ENCODE results near the gene PRELP.

PRELP gene

GRCh38 chr1:203479646-203480045, 4.0 kb downstream of the PRELP start:
- DNase-seq, result no peak

DNA sequence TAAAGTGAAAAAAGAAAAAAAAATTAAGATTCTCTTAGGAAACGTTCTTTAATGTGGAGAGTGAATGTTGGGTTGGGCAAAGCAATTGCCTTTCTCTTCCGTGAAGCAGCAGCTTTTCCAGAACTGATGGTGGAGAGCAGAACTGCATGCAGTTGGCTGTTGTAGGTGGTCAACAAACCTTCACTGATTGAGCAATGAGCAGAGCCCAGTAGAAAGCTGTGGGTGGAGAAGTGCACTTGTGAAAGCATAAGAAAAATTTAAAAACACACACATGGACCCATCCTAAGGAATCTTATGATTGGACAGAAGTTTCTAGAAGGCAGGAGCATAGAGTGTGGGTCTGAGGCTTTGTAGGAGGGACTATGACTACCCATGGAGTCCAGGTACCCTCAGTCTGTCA, 4.5 kb downstream of the PRELP start:
- no peak for DNase-seq

DNA sequence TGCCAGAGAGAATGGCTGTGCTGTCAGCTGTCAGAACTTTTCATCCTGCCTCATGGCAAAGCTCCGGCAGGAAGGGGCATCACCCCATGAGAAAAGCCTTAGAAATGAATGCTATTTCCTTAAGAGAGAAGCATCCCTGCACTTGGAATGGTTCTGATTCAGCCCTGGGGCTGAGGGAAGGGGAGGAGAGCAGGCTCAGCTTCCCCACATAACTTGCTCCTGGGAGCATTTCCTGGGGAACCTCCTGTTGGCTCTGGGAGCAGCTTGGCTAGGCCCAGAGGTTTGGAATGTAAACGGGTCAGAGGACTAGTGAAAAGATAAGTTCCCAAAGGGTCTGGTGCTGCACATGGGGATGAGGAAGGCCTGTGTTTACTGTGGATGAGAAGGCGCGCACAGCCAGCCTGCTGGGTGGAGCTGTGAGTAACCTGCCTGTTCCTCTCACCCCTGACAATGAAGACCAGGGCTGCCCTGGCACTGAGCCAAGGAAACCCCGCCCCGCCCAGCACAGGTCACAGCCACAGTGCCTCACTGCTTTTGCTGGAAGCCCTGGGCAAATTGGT, 5.0 kb downstream of the PRELP start:
- DNase-seq, result peak; percentile 50

DNA sequence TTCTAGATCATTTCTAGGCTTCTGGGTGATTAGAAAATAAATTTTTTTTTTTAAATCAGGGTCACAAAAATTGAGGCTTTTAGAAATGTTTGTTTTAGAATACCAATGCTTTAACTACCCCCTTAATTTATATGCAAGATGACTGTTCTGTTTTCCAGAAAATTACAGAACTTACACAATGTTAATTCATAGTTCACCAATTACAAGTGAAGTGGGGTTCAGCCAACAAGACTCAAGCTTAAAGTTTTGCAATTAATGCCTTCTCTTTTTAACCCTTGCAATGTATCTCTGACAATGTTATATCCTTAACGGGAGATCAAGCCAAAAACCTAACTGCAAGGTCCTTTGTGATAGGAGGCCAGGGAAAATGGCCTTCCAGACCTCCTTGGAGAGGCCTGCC, 5.6 kb downstream of the PRELP start:
- DNase-seq, result no peak

- no peak for DNase-seq
These were observed 11.2 kb downstream of the PRELP start for GRCh38 chr1:203486618-203487370.

DNA sequence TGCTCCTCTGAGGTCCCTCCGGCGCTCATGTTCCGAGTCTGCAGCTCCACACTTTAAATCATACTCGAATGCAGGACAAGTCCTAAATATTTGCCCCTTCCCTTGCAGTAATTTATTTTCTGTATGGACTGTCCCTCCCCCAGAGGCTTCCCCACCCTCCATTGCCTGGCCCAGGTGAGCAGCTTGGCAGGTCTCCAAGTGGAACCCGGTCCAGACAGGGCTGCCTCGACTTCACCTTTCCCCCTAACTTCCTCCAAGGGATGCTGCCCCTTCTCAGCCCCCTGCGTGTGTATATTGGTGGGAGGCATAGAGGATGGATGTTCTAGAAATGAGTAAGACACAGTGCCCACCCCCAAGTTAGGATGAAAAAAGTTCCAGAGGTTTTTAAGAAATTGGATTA, 12.9 kb downstream of the PRELP start:
- DNase-seq, result no peak

- DNase-seq, result no peak
These were observed 15.0 kb downstream of the PRELP start for GRCh38 chr1:203490607-203491006.

DNA sequence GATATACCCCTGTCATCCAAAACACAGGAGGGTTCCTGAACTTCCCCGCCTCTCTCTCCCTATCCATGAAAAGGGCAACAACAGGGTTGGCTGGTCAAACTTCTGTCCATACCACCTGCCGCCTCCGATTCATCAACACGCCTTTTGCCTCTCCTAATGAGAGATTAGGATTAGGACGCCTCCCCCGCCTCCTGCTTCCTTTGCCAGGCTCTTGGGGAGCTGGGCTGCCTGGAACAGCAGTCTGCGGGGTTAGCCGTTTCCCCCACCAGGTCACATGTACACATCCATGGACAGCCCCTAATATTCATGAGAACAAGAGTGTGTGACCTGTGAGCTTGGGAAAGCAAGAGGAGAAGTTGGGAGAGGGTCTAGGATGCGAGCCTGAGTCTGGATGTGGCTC, 16.1 kb downstream of the PRELP start:
- DNase-seq, result no peak

GRCh38 chr1:203492082-203492747, 16.6 kb downstream of the PRELP start:
- DNase-seq, result no peak

DNA sequence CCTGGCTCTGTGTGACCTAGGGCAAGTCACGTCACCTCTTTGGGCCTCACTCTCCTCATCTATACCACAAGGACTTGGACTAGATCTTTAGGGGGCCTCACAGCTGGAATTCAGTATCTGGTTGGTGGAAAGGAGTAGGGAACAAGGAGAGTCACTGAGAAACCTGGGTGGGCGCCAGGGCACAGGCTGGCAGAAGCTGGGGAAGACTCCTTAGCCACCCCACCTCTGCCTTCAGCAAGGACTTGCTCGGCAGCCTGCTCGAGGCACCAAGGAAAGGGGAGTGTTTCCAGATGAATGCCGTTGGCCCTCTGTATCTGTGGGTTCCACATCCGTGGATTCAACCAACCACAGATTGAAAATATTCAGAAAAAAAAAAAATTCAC, 17.1 kb downstream of the PRELP start:
- no peak for DNase-seq

- DNase-seq, result no peak
These were observed 18.3 kb downstream of the PRELP start, which contains the start of gene OPTC for GRCh38 chr1:203493901-203494300. Gene OPTC, plus strand, starts transcription at chr1:203494153. Its CDS starts 1,853 bp downstream, at chr1:203496006.

- DNase-seq, result no peak
These were observed 20.2 kb downstream of the PRELP start for GRCh38 chr1:203495845-203496244.

DNA sequence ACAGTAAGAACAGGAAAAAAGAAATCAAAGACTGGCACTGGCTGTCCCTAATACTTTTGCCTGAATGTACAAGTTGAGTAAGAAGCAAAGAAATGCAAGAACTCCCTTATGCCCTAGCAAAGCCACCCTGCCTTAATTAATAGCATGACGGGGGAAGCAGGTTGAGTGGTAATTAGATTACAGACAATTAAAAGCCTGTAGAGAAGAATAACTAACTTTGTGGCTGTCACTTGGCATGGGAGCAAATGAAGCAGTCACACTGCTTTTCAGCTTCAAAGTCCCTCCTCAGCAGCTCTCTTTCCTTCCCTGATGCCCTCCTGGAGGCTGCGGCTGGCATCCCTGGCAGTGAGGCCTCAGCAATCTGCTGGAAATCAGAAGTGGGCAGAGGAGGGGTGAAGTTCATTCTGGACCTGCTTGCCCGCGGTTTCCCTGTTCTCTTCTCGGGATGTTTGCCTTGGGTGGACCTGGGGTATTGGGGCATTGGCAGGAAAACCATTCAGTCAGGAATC, 21.7 kb downstream of the PRELP start:
- no peak for DNase-seq

DNA sequence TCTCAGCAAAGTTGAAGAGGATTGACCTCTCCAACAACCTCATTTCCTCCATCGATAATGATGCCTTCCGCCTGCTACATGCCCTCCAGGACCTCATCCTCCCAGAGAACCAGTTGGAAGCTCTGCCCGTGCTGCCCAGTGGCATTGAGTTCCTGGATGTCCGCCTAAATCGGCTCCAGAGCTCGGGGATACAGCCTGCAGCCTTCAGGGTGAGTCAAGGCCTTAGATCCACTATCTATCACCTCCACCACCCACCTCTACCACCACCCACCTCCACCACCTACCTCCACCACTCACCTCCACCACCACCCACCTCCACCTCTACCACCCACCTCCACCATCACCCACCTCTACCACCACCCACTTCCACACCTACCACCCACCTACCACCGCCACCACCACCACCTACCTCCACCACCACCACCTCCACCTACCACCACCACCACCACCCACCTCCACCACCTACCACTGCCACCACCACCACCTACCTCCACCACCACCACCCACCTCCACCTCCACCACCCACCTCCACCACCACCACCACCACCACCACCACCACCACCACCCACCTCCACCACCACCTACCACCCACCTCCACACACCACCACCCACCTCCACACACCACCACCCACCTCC, 24.2 kb downstream of the PRELP start:
- no peak for DNase-seq

GRCh38 chr1:203500279-203500678, 24.7 kb downstream of the PRELP start:
- no peak for DNase-seq

- no peak for DNase-seq
These were observed 28.2 kb downstream of the PRELP start for GRCh38 chr1:203503836-203504235.

DNA sequence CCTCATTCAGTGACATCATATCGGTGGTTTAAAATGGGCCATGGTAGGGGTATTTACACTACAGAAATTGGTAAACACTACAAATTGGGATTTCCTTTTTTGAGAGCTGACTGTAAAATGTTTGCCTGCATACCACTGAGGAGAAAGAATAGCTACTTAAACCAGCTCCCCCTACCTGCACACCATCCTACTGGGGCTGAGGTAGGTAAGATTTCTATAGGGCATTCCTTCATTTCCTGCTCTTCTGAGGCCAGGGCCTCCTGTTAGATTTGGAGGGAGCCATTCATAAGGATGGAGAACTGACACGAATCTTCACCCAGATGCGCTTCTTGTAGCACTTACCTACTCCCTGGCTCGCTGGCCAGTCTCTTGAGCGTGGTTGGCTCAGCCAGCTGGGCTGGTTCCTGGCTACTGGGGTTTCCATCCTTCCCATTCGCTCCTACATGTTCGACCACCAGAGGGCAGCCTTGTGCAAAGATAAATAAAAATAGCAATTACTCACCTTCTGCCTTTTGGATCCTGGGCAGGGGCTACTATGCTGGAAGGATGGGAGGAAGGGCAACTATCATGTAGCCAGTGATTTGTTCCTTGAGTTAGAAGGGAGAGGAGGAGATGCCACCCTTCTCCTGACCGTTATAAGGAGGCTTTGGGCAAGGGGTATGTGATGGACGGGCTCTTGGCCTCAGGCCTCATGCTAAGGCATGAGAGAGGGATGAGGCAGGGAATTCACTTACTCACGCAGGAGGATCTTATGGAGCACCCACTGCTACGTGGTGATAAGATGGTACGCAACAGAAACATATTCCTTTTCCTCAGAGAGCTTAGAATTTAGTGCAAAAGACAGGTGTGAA, 29.0 kb downstream of the PRELP start:
- peak; percentile 75 for DNase-seq

DNA sequence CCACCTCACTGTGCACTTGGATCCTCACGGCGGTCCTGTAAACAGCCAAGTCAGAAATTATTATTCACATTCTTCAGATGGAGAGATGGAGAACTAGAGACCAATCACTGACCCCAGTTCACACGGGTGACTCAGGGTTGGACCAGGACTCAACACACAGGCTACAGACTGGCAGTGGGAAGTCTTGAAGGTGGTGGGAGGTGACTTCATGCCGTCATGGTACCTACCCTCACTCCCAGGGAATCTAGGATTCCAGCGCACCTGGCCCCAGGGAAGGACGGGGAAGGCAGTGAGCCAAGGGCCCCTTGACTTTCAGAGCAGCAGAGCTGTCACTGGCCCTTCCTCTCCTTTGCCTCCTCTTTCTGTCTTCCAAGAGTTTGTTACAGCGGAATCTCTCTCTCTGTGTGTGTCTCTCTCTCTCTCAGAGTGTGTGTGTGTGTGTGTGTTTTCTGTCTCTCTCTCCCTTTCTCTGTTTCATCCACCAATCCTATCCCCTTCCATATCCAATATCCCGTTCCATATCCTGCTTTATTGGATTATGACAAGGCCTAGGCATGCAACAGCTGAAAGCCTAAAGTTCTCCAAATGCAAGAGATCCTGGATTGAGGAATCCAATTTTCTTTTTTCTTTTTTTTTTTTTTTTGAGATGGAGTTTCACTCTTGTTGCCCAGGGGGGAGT, 30.1 kb downstream of the PRELP start:
- DNase-seq, result no peak

- no peak for DNase-seq
These were observed 31.4 kb downstream of the PRELP start for GRCh38 chr1:203506858-203507626.

- no peak for DNase-seq
These were observed 32.2 kb downstream of the PRELP start for GRCh38 chr1:203507759-203508158.

- DNase-seq, result no peak
These were observed 33.0 kb downstream of the PRELP start for GRCh38 chr1:203508463-203509073.
